Vagina (tissue), 2 donors: ENCODE data around the gene IL20RB.

ENCODE experiments used
- CTCF ChIP-seq, 3 experiments: fragments of 450-650 bp in 2 of 3; fragments of 200-600 bp in 1 of 3; sonication (generic) in 1 of 3; IDR thresholded peaks; one replicate each; pipeline ENCODE4 v1.5.1; 2017 to 2019; ENCODE audit warnings: antibody characterized with exemption in 3 of 3, mild to moderate bottlenecking in 2 of 3, moderate library complexity in 2 of 3
- POLR2A ChIP-seq, 2 donors: fragments of 450-650 bp; IDR thresholded peaks; one replicate each; pipeline ENCODE4 v1.6.1; 2017; ENCODE audit warnings: antibody characterized with exemption in 2 of 2, mild to moderate bottlenecking in 2 of 2, moderate library complexity in 2 of 2

- TF ChIP-seq POLR2A (IDR thresholded peaks at IDR 0.05) (no peak), CTCF (IDR thresholded peaks at IDR 0.05) (no peak)
Measured at GRCh38 chr3:136959599-136959998, 1.8 kb downstream of the IL20RB start.
